Measurements from ENCODE around the gene PRKN.

- no peak for TF ChIP-seq CTCF (conservative IDR thresholded peaks at IDR 0.05)
- TF ChIP-seq ZFX (IDR thresholded peaks at IDR 0.05) = no peak
Observed at GRCh38 chr6:162602759-162603158, 124.8 kb downstream of the PRKN start.

All from C4-2B (cell line).